NCI-H2081 treated with DMSO at 0.1 percent for 48 hours (cell line): ENCODE data around the gene KRT6A.

Experiments
- DNase-seq: peaks from one replicate; lab custom pipeline; 2025; lab: John Stamatoyannopoulos, UW

Gene KRT6A

GRCh38 chr12:52493172-52493571, at the start of gene KRT6A:
Gene KRT6A, minus strand, starts transcription at chr12:52493257. Its CDS starts 69 bp downstream, at chr12:52493188.
- no peak for DNase-seq

GRCh38 chr12:52542157-52542556, 49.1 kb upstream of the KRT6A start:
- no peak for DNase-seq

- no peak for DNase-seq
Measured at GRCh38 chr12:52541709-52542108, 48.7 kb upstream of the KRT6A start.

- DNase-seq: no peak
Measured at GRCh38 chr12:52540531-52540930, 47.5 kb upstream of the KRT6A start.

DNA sequence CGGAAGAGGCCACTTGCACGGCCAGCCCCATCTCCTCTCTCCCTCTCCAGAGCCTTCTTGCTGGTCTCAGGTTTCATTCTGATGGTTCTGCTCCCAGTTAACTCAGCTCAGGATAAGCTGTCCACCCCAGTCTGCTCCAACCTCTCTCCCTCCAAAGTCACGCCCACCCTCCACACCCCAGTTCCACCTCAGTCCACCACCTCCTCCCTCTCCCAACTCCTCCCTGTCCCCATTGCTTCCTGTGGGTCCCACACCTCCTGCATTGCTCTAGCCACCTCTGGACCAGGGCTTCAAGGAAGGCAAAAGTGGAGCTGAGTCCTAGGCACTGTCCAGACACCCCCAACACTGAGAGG, 46.7 kb upstream of the KRT6A start:
- DNase-seq: no peak

DNA sequence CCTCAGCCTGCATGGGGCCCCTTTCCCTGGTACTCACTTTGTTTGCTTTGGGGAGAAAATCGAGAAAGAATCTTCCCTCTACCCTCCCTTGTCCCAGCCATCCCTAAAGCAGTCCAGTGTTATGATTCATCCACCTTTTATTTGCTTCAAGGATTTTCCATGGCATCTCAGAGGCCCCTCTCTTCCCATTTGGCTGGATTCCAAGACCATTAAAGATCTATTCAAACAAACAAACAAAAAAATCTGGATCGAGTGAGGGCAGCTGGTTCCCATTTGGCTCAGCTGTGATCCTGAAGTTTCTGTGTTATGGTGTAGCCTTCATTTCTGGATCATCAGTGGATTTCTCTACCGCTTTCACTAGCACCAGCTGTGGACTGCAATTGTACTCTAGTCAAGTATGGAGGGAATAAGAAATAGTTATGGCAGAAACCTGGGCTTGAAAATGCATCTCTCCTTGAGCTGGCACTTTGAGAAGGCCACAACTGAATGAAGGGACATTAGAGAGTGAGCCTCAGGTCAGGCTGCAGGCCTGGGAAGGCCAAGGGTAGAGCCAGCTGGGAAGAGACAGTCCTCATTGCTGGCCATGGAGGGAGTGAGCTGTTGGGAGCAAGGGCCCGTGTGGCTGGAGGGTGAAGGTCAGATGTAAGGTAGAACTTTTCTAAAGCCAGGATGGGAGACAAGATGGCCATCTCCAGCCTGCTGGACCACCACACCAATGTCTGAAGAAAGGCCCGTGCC, 46.2 kb upstream of the KRT6A start:
- DNase-seq: no peak

GRCh38 chr12:52537101-52537500, 44.0 kb upstream of the KRT6A start:
- DNase-seq: no peak

GRCh38 chr12:52535574-52535973, 42.5 kb upstream of the KRT6A start:
- no peak for DNase-seq

DNA sequence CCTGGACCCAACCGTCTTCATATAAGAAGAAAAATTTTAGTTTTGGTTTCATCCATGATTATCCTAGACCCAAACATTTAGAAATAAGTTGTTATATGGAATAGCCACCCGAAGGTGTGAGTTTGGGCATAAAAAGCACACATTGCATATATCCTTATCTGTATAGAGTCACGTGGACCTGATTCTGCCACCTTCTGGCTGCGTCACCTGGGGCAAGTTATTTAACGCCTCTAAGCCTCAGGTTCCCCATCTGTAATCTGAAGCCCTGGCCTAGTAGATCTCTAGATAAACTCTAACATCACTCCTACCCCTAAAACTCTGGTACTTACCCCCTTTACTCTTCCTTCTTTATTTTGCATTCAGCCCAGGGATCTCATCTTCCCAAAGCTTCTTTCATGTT, 41.4 kb upstream of the KRT6A start:
- no peak for DNase-seq

DNA sequence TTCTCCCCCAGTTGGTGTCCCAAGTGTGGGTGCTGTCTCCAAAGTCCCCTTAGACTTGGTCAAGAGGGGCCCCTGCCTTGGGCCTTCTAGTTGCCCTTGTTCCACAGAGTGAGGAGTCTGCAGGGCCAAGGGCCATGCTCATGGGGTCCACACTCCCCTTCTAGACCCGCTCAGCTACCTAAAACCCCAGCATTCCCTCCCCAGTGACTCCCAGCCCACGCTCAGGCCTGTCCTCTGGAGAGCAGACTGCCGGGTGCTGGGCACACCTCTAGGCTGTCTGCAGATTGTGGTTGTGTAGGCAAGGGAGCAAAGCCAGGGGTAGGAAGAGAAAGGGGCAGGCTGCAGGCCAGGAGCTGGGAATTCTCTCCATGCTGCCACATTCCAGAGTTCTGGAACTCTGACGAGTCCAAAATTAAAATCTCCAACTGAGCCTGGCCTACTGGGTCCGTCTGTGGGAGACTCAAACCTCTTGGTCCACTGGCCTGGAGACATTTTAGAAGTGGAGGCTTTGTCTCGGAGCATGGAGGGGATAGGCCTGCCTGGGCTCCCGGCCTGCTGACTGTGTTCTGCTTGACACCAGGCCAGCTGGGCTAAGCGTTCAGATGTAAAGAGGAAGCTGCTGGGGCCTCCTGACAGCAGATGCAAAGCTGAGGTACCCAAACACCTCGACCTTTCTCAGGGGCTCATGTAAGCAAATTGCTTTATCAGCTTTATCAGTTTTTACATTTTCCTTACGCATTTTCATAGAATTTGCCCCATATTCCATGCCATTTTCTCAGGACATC, 40.8 kb upstream of the KRT6A start:
- DNase-seq: no peak

- DNase-seq: no peak
Measured at GRCh38 chr12:52532636-52533035, 39.6 kb upstream of the KRT6A start.

DNA sequence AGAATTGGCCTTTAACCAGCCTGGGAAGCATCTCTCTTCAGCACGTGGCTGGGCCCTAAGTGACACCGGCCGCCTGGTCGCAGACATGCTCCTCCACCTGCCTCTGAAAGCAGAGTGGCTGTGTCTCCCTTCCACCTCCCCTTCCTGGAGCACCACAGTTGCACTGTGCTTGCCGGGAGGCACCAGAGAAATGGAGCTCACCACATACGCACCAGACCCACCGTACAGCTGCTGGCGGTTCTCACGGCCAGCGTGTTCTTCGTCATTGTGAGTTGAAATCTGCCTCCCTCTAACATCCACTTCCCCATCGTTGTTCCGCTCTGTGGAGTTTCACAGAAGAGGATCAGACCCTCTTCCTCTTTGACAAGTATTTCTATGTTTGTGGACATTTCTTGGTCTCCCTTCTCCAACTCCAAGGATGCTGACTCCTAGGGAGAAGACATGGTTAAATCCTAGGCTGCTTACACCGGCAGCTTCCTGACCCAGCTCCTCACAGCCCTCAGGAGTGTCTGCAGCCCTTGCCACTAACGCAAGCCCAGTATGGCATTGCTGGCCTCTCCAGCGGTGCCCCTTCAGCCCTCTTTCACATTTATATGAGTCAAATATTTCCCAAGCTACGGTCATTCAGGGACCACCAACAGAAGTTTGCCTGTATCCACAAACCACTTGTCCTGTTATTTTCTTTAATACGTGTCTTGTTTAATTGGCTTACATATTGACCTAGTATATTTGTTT, 38.7 kb upstream of the KRT6A start:
- no peak for DNase-seq

- DNase-seq: no peak
Measured at GRCh38 chr12:52530905-52531304, 37.8 kb upstream of the KRT6A start.

DNA sequence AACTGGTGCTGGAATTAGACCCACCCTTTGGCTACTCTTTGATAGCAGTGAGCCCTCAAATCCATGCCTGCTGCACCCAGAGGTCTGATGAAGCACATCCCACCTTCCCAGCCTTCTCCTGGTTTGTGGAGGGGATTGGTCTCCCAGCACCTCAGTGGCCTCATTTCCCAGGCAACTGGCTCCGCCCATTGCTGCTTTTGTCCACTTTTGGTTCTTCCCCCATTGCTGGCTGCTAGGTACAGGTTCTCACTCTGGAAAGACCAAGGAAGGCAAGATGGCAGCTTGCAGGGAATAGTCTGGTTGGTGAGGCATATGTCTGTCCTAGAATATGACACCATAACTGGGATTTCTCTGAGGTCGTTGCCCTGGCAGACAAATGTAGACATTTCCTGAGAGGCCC, 37.3 kb upstream of the KRT6A start:
- no peak for DNase-seq

DNA sequence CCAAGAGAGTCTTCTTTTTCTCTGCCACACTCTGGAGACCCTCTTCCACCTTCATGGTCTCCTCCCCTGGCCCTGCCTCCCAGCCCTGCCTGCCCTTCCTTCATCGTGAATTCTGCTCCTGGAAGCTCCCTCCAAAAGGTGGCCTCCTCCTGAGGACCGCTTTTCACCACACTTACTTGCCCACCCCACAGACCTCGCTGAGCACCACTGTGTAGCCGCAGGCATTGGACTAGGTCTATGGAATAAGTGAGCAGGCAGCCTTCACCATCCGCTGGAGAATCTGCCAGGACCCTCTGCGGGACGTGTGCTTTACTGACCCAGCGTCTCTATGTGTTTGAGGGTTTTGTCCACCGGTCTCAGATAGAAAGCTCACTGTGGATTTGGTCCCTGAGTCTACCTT, 36.8 kb upstream of the KRT6A start:
- no peak for DNase-seq

DNA sequence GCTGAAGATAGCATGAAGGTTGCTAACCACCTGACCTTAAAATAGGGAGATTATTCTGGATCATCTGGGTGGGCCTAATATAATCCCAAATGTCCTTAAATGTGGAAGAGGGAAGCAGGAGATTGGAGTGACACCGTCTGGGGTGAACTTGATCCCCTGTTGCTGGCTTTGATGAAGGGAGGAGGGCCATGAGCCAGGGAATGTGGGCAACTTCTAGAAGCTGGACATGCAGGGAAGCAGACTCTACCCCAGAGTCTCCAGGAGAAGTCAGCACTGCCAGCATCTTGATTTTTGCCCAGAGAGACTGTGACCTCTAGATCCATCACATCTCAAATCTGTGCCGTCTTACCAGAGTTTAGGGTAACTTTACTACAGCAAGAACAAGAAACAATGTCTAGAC, 36.4 kb upstream of the KRT6A start:
- DNase-seq: no peak

DNA sequence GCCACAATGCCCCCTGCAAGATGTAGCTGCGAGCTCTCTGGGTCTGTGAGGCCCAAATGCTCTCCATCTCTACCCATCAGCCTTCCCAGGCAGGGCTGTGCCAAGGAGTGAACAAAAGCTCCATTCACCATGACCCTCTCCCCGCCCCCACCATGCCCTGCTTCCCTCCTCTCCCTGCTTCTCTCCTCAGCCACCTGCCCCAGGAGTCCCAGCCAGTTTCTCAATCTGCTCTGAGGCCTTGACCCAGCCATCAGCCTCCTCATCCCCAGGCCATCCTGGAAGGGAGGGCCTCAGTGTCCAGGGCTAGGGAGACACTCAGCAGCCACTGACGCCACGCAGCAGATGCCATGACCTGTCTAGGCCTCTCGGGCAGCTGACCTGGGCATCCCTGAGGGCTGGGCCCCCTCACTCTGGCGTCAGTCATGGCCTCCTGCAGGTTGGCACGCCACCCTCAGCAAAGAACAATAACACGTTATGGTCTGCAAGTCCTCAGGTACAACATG, 35.6 kb upstream of the KRT6A start:
- DNase-seq: no peak

DNA sequence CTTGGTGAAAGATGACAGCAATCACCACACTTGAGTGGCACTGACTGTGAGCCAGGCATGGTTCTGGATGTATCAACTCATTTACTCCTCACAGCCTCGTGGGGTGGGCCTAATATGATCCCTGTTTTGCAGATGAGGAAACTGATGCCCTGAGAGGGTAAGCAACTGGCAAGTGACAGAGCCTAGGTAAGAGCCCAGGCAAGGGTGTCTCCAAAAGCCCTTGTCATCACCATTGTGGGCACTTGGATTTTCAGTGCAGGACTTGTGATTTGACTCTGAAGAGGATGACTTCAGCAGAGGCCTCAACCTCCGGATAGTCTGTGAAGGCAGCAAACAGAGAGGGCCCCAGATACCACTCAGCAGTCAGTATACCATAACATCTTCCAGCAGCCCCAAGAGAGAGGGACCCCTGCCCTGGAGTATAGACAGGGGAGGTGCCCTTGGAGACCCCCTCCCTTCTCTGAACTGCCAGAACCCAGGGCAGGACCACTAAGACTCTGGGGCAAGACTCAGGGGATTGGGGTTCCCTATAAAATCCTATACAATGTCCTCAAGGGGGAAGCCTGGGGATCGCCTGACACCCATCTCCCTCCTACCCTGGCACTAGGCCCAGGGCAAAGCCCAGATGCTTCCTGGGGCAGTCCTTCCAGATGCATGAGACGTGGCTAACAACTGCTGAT, 34.2 kb upstream of the KRT6A start:
- no peak for DNase-seq

DNA sequence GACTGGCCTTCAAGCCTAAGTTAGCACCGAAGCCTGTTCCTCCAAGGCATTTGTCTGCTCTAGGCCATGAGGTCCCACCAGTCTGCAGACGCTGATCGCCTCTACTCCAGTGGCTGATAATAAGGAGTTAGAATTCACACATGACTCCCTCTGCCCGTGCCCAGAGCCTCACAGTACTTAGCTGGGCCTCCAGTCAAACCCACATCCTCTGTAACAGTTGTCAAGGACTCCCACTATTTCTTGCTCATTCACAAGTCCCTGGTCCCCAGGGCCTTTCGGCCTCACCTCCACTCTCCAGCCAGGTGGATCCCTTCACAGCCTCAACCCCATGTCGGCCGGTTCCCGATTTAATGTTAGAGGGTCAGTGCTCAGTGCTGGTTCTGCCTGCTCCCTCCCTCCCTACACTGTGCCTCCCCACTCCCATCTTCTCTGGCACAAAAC, 33.5 kb upstream of the KRT6A start:
- no peak for DNase-seq

DNA sequence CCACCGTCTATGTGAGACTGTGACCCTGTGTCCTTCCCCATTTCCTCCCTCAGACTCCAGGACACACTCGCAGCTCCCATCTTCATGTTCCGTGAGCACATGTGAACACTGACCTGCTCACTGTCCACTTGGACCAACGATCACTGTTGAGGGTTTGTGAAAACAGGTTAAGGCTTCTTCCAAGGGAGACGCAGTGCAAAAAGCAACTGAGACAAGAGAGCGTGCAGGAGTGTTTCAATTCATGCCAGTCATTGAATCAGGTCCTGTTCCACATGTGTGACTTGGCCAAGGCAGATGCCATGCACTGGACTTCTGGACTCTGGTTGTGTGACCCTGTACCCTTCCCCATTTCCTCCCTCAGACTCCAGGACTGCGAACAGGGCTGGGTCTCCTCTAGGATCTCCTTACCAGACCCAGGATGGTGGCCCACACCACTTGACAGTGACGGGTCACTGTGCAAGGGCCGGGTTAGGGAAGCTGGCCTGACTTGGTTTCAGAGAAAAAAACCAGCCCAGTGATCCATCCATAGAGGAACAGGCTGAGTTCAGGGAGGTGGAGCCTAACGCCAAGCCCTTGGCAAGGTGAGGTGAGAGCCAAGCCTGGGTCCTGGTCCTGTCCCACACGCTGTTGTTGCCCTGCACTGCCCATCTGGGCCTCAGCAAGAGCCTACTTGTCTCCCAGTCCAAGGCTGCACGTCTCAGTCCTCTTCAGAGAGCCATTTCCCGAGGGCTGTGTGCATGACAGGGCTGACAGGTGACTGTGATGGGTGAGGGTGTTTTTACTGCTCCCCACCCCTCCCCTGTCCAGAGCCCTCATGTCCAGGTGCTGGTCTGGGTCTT, 32.8 kb upstream of the KRT6A start:
- DNase-seq: no peak

DNA sequence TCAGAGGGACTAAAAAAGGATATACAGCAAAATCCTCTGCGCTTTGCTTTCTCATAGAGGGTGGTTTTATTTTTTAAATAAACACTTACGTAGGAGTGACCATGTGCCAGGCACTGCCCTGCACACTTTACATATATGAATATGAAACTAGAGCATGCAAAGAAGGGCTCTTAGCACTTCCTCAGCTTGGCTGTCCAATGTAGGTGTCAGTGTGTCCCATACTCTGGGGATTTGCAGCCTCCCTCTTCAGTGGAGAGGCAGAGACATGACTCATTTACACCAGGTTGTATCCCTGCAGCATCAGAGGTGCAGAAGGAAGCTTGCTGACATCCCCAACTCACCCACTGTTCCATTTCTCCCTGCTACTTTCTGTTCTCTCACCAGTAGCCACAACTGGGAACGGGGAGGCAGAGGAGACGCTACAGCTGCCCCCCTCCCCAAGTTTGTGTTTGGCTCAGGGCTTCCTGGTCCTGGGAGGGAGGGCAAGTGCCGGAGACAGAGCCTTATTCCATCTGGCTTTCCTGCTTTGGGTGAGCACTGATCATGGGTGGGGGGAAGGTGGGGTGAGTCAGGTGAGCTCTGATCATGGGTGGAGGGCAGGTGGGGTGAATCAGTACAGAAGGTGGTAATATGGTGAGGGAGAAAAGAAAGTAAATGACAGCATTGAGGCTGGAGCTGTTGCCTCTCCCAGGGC, 32.0 kb upstream of the KRT6A start:
- DNase-seq: no peak
